CD4-positive, alpha-beta T cell treated with Interleukin-10 for 1 hour (primary cell): ENCODE results near the gene BCAS3.
A peak's percentile ranks its signal among the peaks of the same experiment; 100 is the strongest.
"Not testable (repeated sequence)": the region's sequence is repeated elsewhere in the genome, so short reads cannot be mapped to it uniquely, and the experiment has no call there.

ENCODE experiments used
- DNase-seq: peaks from one replicate; pipeline ENCODE4 v3.0.0-alpha.2; 2020

Gene BCAS3

DNA sequence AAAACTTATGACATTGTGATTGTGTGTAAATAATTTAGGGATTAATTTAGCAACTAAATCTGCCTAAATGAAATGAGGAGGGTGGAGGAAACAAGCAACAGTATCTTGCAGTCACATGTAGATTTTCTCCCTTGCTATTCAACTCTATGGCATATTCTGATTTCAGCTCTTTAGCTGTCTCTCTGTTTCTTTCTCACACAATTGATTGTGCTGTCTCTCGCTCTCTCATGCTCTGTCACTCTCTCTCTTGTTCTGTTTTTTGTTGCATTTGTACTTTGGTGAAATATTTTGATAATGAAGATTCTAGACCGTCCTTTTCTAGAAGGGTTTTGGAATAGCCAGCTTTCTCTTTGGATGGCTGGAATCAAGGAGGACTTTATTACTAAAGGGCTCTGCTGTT lies 70.6 kb downstream of the BCAS3 start:
- no peak for DNase-seq

GRCh38 chr17:60749050-60749449 lies 71.4 kb downstream of the BCAS3 start:
- no peak for DNase-seq

GRCh38 chr17:60749708-60750107 lies 72.1 kb downstream of the BCAS3 start:
- no peak for DNase-seq

DNA sequence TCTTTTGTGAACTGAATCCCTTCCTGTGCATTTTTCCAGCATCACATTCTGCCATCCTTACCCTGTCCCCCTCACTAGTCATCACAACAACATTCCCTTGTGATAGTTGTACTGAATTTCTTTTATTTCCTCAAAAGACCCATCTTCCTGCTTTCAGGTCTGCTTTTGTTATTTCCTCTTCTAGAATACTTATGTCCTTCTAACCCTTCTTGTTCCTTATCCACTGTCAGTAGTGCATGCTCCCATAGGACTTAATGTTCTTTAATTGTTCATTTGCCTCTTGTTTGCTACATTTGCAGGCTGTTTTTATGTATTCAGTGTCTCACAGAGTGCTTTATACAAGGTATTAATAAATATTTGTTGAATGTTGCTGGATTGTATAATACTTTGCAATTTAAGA lies 73.0 kb downstream of the BCAS3 start:
- no peak for DNase-seq

GRCh38 chr17:60751884-60752283 lies 74.2 kb downstream of the BCAS3 start:
- DNase-seq, result no peak

- no peak for DNase-seq
Observed at GRCh38 chr17:60752873-60753577, 75.4 kb downstream of the BCAS3 start.

DNA sequence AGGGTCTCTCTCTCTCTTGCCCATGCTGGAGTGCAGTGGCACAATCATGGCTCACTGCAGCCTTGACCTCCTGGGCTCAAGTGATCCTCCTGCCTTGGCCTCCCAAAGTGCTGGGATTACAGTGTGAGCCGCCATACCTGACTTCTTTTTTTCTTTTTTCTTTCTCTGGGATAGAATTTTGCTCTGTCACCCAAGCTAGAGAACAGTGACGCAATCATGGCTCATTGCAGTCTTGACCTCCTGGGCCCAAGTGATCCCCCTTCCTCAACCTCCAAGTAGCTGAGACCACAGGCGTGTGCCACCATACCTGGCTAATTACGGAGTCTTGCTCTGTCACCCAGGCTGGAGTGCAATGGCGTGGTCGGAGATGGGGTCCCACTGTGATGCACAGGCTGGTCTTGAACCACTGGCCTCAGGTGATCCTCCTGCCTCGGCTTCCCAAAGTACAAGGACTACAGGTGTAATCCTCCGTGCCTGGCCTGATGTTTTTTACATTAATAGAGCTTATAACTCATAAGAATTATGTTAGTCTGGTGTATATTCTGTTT lies 76.5 kb downstream of the BCAS3 start:
- no peak for DNase-seq

DNA sequence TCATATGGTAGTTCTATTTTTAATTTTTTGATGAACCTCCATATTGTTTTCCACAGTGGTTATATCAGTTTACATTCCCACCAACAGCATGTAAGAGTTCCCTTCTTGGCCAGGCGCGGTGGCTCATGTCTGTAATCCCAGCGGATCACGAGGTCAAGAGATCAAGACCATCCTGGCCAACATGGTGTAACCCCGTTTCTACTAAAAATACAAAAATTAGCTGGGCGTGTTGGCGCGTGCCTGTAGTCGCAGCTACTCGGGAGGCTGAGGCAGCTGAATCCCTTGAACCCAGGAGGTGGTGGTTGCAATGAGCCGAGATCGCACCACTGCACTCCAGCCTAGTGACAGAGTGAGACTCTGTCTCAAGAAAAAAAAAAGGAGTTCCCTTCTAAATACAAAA lies 79.1 kb downstream of the BCAS3 start:
- not testable (repeated sequence) for DNase-seq

GRCh38 chr17:60757437-60757836 lies 79.8 kb downstream of the BCAS3 start:
- DNase-seq, result no peak

DNA sequence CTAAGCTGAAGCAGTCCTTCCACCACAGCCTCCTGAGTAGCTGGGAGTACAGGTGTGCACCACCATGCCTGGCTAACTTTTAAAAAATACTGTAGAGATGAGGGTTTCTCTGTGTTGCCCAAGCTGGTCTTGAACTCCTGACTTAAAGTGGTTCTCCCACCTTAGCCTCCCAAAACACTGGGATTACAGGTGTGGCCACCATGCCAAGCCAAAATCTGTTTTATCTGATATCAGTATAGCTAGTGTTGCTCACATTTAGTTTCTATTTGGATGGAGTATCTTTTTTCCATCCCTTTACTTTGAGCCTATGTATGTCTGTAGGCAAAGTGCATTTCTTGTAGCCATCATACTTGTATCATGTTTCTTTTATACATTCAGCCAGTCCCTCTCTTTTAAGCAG lies 82.1 kb downstream of the BCAS3 start:
- no peak for DNase-seq

DNA sequence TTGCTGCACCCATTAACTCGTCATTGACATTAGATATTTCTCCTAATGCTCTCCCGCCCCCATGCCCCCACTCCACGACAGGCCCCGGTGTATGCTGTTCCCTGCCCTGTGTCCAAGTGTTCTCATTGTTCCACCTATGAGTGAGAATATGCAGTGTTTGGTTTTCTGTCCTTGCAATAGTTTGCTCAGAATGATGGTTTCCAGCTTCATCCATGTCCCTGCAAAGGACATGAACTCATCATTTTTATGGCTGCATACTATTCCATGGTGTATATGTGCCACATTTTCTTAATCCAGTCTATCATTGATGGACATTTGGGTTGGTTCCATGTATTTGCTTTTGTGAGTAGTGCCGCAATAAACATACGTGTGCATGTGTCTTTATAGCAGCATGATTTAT lies 83.7 kb downstream of the BCAS3 start:
- not testable (repeated sequence) for DNase-seq

- DNase-seq, result peak; percentile 11
Observed at GRCh38 chr17:60766778-60767190, 89.1 kb downstream of the BCAS3 start.

- no peak for DNase-seq
Observed at GRCh38 chr17:60767744-60768308, 90.2 kb downstream of the BCAS3 start.

GRCh38 chr17:60769327-60769726 lies 91.7 kb downstream of the BCAS3 start:
- DNase-seq, result no peak

DNA sequence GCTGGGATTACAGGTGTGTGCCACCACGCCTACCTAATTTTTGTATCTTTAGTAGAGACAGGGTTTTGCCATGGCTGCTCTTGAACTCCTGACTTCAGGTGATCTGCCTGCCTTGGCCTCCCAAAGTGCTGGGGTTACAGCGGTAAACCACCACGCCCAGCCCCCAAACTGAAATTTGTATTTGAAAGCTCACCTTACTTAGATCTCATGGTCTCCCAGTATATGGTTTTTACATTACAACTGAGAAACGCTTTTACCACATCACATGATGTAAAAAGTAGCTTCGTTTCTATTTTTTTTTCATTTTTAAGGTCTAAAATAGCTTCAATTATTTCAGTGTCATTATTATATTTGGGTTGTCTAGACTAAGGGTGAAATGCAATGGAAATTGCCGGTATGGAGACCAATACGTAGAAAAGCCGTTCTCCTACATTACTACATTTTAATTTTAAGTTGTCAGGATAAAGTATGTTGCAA lies 93.3 kb downstream of the BCAS3 start:
- DNase-seq, result no peak

GRCh38 chr17:60771621-60772020 lies 94.0 kb downstream of the BCAS3 start:
- DNase-seq, result not testable (repeated sequence)

DNA sequence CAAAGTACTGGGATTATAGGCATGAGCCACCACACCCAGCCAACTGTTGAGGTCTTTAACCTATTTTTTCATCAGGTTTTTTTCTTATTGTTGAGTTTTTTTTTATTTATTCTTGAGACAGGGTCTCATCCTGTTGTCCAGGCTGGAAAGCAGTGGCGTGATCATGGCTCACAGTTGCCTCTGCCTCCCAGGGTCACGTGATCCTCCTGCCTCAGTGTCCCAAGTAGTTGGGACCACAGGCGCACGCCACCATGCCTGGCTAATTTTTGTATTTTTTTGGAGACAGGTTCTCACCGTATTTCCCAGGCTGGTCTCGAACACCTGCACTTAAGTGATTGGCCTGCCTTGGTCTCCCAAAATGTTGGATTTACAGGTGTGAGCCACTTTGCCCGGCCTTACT lies 95.9 kb downstream of the BCAS3 start:
- DNase-seq, result no peak

GRCh38 chr17:60781880-60782412 lies 104.3 kb downstream of the BCAS3 start:
- DNase-seq, result no peak

- DNase-seq, result no peak
Observed at GRCh38 chr17:60782742-60783141, 105.1 kb downstream of the BCAS3 start.

GRCh38 chr17:60790205-60790604 lies 112.6 kb downstream of the BCAS3 start:
- no peak for DNase-seq

GRCh38 chr17:60792250-60792898 lies 114.7 kb downstream of the BCAS3 start:
- no peak for DNase-seq

DNA sequence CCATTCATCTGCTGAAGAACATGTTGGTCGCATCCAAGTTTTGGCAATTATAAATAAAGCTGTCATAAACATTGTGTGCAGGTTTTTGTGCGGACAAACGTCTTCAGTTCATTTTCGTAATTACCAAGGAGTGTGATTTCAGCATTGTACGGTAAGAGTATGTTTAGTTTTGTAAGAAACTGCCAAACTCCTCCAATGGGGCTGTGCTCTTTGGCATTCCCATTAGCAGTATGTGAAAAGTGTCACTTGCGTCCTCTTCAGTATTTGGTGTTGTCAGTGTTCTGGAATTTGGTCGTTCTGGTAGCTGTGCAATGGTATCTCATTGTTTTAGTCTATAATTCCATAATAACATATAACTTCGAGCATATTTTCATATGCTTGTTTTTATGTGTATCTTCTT lies 120.9 kb downstream of the BCAS3 start:
- no peak for DNase-seq

DNA sequence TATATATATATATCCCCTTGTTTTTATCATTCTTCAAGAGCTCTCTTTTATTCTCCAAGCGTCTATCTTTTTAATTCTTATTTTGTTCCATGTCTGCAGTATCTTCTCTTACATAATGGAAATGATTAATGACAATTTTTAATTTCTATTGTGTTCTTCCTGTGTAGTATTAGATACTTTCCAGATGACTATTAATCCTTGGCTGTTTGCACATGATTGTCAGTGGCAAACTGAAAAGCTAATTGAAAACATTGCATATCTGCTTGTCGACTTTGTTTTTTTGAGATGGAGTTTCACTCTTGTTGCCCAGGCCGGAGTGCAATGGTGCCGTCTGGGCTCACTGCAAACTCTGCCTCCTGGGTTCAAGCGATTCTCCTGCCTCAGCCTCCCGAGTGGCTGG lies 124.7 kb downstream of the BCAS3 start:
- no peak for DNase-seq

DNA sequence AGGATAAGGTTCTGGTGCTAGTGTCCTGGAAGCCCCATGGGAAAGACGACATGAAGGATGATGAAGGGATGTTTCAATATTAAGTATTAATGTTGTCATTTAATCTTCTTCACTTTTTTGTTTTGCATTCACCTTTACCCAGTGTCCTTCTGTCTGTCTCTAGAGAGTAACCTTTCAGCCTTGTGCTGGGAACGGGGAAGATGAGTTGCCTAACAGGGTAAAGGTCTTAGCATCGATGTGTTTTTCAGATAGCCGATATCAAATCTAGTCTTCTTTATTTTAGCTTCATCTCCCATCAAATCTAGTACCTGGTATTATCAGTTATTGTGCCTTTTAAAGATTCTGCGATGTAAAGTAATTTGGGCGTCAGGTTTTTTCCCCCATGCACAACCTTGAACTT lies 125.4 kb downstream of the BCAS3 start:
- no peak for DNase-seq
